ENCODE results near the gene HIF1AN.

GRCh38 chr10:100567249-100567648 is 31.5 kb downstream of the HIF1AN start:
- TF ChIP-seq POLR2A (IDR thresholded peaks at IDR 0.05; ENCODE audit: low read depth, low read length) = no peak
- TF ChIP-seq SPI1 (IDR thresholded peaks at IDR 0.05; ENCODE audit: low read depth, low read length) = no peak
- TF ChIP-seq POLR2AphosphoS5 (IDR thresholded peaks at IDR 0.05; ENCODE audit: low read depth, low read length) = no peak

All from GM12891 (cell line).